NCI-H187 (cell line): Measurements from ENCODE around the gene ZYX.

Experiments
- DNase-seq, 2 experiments: peaks; one replicate each; lab custom pipeline; 2025; lab: John Stamatoyannopoulos, UW

The ZYX gene, protein sequence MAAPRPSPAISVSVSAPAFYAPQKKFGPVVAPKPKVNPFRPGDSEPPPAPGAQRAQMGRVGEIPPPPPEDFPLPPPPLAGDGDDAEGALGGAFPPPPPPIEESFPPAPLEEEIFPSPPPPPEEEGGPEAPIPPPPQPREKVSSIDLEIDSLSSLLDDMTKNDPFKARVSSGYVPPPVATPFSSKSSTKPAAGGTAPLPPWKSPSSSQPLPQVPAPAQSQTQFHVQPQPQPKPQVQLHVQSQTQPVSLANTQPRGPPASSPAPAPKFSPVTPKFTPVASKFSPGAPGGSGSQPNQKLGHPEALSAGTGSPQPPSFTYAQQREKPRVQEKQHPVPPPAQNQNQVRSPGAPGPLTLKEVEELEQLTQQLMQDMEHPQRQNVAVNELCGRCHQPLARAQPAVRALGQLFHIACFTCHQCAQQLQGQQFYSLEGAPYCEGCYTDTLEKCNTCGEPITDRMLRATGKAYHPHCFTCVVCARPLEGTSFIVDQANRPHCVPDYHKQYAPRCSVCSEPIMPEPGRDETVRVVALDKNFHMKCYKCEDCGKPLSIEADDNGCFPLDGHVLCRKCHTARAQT

GRCh38 chr7:143380646-143381426 lies at the start of gene ZYX:
Gene ZYX (plus strand): TSS chr7:143381345. CDS start chr7:143381572, 227 bp downstream.
- DNase-seq: no peak

DNA sequence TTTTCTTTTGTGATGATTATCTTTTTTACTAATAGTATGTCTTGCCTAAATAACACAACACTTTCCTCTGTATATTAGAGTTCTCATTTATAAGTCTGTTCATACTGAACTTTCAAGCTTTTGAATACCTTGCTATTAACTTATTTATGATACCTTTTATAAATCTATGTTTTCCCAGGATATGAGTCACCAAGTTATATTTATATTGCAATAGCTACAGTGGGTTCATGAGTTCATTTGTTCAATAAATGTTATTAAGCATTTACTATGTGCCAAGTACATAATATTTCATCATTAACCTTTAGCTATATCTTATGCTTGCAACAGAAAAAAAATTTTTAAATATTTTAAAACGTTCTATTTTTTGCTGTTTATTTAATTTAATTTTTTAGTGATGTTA lies 46.9 kb upstream of the ZYX start:
- DNase-seq: no peak

DNA sequence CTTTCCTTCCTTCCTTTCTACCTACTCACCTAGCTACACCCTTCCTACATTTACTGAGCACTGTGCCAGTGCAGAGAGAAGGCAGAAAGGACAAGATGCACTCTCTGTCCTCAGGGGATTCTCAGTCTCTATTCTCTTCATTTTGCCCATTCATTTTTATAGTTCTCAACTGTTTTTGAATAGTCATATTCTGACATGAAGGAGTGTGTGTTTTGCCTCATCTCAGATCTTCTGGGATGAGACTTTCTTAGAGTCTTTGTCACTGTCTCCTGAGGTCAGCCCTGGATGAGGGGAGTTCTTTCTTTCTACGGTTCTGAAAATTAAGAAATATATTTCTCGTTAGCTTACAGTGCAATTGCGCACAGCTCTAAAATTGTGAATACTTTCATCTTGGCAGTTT lies 43.9 kb upstream of the ZYX start:
- no peak for DNase-seq

GRCh38 chr7:143341842-143342241 lies 39.3 kb upstream of the ZYX start:
- DNase-seq: no peak

GRCh38 chr7:143343596-143343995 lies 37.5 kb upstream of the ZYX start:
- no peak for DNase-seq

DNA sequence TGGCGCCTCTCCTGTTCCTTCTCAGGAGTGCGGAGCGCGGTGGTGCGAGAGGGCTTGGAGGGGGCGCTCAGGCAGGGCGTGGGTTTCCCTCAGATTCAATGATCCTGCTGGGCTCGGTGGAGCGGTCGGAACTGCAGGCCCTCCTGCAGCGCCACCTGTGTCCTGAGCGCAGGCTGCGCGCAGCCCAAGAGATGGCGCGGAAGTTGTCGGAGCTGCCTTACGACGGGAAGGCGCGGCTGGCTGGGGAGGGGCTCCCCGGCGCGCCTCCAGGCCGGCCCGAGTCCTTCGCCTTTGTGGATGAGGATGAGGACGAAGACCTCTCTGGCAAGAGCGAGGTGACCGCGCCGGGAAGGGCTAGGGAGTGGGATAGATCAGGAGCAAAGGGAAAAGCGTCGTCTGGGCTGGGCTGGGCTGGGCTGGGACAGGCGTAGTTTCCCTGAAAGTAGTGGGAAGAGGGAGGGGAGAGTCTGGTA lies 35.7 kb upstream of the ZYX start:
- no peak for DNase-seq

DNA sequence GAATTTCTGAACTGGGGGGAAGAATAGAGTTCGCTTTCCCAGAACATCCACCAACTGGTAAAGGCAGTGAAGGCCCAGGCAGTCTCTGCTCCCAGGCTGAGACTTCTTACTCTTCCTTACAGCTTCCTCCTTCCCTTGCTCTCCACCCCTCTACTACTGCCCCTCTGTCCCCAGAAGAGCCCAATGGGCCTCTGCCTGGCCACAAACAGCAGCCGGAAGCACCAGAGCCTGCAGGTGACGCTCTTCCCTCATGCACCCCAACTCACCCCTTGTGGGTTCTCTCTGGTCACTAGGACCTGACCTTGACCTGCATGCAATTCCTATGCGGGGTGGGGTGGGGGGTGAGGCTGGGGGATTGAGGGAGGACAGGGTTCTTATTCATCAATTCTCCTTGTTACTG lies 35.1 kb upstream of the ZYX start:
- no peak for DNase-seq

DNA sequence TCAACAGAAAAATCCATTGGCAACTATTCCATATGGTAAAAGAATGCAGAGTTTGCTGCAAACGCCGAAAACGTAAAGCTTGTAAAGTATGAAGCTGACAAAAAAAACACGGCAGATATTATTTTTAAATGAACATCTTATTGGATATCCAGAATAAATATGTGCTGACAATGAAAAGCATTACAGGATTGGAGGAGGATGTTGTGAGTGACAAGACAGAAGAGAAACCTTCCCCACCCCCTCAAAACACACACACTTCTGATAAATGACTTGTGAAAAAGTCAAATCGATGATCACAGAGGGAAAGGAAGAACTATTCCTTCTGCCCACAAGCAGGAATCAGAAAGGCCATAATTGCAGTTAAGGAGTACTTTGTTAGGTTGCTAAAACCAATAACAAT lies 33.2 kb upstream of the ZYX start:
- no peak for DNase-seq

DNA sequence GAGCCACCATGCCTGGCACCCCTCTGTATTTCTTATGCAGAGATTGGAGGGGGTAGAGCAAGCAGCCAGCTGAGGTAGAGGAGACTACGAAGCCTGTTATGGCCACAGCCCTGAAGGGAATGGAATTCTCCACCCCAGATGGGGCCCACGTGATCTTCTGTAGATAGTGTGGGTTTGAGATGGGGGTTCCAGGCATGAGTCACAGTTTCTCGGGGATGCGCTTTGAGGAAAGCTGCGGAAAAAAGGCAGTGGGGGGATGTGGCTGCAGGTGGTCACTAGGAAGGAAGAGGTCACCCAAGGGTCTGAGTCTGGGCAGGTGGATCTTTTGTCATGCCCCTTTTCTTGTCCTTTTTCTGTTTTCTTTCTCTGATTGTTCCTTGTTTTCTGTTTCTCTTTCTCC lies 30.1 kb upstream of the ZYX start:
- DNase-seq: no peak

DNA sequence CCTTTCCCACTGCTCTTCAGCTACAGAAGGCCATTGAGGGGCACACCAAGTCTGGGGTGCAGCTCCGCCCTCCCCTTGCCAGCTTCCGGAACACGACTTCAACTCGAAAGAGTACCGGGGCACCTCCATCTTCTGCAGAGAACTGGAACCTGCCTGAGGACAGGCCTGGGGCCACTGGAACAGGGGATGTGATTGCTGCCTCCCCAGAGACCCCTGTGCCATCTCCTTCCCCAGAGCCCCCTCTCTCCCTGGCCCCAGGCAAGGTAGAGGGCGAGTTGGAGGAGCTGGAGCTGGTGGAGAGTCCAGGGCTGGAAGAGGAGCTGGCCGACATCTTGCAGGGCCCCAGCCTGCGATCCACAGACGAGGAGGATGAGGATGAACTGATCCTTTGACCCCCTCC lies 29.6 kb upstream of the ZYX start:
- no peak for DNase-seq

DNA sequence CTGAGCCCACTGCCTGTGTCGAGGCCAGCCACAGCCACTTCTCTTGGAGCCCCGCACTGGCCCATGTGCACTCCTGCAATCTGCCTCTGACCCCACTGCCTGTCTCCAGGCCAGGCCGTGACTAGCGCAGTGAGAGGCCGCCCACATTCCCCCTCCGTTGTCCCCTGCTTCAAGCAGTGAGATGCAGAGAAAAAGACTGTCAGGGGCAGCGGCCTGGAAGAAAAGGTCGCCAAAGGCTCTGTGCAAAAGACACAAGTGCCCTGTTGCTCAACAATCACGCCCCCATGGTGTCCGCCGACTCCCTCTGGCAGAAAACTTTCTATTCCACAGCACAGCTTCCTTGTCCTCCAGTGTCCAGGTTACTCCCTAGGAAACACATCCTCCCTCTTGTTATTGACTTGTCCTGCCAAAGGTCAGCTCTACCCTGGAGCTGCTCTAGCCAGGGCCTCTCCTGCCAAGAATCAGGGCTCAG lies 28.6 kb upstream of the ZYX start:
- no peak for DNase-seq

GRCh38 chr7:143354376-143354775 lies 26.8 kb upstream of the ZYX start:
- no peak for DNase-seq

GRCh38 chr7:143354965-143355364 lies 26.2 kb upstream of the ZYX start:
- DNase-seq: no peak

DNA sequence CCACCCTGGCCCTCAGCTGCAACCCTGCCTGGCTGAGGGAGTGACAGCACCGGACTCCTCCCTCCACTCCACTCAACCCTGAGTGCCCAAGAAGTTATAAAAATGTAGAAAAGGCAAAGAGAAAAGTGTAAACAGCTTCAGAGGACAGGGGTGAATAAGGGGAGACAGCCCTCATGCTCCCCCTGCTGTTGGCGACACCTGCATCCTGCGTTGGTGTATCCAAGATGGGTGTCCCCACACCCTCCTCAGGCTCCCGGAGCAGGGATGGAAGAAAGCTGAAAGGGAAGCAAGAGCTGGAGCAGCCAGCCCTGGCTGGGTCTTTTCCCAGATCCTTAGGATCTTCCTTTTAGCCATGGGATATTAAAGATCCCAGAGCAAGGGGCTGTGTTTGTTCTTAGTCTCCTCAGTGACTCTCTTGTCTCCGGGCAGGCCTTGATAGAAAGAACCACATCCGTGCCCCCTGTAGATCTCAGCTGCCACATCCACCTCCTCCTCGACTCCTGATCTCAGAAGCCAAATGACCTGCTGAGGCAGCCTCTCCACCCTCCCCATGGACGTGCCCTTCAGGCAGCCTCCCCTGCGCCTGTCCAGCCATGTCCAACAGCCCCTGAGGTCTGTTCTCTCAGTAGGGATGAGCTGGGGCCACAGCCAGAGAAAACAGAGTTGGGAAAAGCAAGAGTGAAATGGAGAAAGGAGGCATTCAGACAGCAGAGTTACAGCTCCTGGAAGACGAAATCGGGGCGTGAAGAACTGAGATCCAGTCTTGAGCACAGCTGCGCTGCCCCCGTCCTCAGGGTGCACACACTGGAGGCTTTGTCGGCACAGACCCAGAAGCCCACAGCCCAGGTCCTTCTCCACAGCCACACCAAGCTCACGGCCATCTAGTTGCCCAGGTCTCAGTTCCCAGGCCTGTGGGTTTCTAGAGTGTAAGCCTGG lies 25.4 kb upstream of the ZYX start:
- no peak for DNase-seq

- DNase-seq: no peak
Measured at GRCh38 chr7:143356414-143357050, 24.6 kb upstream of the ZYX start.

DNA sequence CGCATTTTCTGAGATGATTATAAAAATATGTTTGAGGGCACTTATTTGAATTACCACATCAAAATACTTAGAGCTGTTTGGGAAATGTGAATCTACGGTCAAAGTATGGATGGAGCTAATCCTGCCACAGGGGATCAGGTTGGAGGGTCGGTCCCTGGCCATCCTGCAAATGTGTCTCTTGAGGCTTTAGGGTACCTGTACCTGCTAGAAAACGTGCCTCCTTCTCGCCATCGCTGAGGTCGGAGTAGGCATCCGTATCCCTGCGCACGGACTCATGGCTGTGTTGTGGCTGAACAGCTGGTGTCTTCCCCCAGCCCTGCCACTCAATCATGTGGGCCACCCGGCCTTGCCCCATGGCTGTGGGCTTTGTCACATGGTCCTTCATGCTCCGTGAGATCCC lies 22.5 kb upstream of the ZYX start:
- DNase-seq: no peak

- no peak for DNase-seq
Measured at GRCh38 chr7:143359771-143360353, 21.3 kb upstream of the ZYX start.

DNA sequence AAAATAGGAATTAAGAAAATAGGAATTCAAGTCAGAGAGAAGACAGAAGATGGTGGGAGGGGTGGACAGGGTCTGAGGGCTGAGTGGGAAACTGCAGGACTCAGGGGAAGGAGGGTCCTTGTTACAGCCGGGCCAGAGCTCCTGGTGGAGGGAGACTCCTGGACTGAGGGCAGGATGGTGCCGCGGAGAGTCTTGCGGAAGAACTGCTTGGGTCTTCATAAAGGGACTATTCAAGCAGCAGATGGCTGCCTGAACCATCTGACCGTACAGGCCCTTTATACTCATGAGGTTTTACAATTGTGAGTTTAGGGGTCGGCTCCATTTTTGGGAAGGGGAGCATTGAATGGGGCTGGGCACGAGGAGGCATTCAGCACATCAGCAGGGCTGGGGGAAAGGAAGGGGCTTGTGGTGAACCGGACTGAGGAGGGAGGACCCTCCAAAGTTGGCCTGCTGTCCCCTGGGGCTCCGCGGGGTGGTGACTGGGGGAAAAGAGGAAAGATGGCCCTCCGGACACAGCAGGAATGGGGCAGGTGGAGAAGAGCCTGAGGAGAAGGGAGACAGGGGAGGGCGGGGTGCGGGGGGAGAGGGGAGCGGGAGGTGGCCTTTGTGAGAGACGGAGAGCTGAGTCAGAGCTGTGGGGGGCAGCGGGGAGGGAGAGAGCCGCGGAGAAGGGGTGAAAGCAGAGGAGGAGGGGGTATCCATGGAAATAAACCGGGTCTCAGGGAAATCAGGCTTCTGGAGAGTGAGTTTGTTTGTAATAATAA lies 20.2 kb upstream of the ZYX start:
- no peak for DNase-seq

DNA sequence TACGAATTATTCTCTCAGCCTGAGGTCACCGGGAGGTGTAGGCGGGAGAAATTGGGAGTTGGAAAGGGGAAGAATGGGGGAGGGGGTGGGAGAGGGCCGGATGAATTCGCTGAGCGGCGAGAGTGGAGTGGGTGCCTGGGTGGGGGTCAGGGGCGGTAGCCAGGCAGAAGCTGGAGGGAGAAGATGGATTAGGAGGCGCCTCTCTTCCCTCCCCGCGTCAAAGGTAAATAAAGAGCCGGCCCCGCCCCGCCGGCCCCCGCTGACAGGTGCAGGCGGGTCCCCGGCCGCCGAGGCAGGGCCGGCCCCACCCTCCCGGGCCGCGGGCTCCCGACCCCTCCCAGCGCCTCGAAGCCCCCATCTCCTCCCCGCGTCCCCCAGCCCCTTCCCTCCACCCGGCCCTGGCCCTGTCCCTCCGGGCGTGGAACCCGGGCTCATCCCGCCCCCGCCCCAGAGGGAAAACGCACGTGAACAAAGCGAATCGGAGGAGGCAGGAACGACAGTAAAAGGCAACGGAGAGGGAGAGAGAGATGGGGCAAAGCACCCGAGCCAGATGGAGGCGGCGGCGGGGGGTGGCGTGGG lies 19.5 kb upstream of the ZYX start:
- DNase-seq: no peak
